PC-9 (cell line): Measurements from ENCODE around the gene EXTL1. TPM values are rescaled to one million over a fixed set of nuclear protein-coding genes. Genes with fewer than 3 reads are reported as not detected.

Source experiments
- BruUV-seq: library from RNA; stranded (reverse); fragments of 400-500 nt; replicated peaks from 2 replicates; lab custom pipeline; 2021; lab: Mats Ljungman, UMichigan
- CTCF ChIA-PET: fragments of 300-600 bp; sonication (Branson Sonifier 250); formaldehyde crosslinking; loops from one replicate; lab custom pipeline; 2022; ENCODE audit warnings: antibody characterized with exemption; lab: Charles Lee
- POLR2A ChIA-PET: fragments of 300-600 bp; sonication (Branson Sonifier 250); formaldehyde crosslinking; loops from one replicate; lab custom pipeline; 2022; ENCODE audit warnings: antibody characterized with exemption; ENCODE audit not compliant: unreplicated experiment; lab: Charles Lee
- DNase-seq, 2 experiments: peaks; one replicate each; pipeline versions ENCODE4 v3.0.0 to v3.0.0-alpha.2; 2015 to 2022; ENCODE audit warnings: mixed read lengths in 1 of 2
- H2AFZ ChIP-seq: fragments of 200-600 bp; sonication (generic); 2 replicates; pipeline ENCODE4 v1.8.1; 2017; ENCODE audit warnings: antibody characterized with exemption
- H3F3A ChIP-seq: fragments of 200-600 bp; sonication (generic); 2 replicates; pipeline ENCODE4 v1.8.1; 2017; ENCODE audit warnings: antibody characterized with exemption, mild to moderate bottlenecking, low read depth; ENCODE audit not compliant: insufficient read depth
- H3K27ac ChIP-seq: fragments of 200-600 bp; sonication (generic); 2 replicates; pipeline ENCODE4 v1.6.1; 2016; ENCODE audit warnings: mixed run types
- H3K27me3 ChIP-seq: fragments of 200-600 bp; sonication (generic); 2 replicates; pipeline ENCODE4 v1.6.1; 2016; ENCODE audit warnings: low read depth, mixed run types; ENCODE audit not compliant: insufficient read depth
- H3K36me3 ChIP-seq: fragments of 200-600 bp; sonication (generic); 2 replicates; pipeline ENCODE4 v1.6.1; 2016; ENCODE audit warnings: low read depth, mixed run types
- H3K4me1 ChIP-seq: fragments of 200-600 bp; sonication (generic); replicated peaks from 2 replicates; pipeline ENCODE4 v1.6.1; 2016; ENCODE audit warnings: mixed run types; ENCODE audit not compliant: insufficient read depth
- H3K4me2 ChIP-seq: fragments of 200-600 bp; sonication (generic); 2 replicates; pipeline ENCODE4 v1.6.1; 2017; ENCODE audit warnings: mixed run types
- H3K4me3 ChIP-seq: fragments of 200-600 bp; sonication (generic); 2 replicates; pipeline ENCODE4 v1.6.1; 2016; ENCODE audit warnings: mixed run types
- H3K79me2 ChIP-seq: fragments of 200-600 bp; sonication (generic); 2 replicates; pipeline ENCODE4 v1.6.1; 2017; ENCODE audit warnings: low read depth, mixed run types
- H3K9me2 ChIP-seq: fragments of 200-600 bp; sonication (generic); 2 replicates; pipeline ENCODE4 v1.8.1; 2017; ENCODE audit warnings: mild to moderate bottlenecking; ENCODE audit not compliant: insufficient read depth
- H3K9me3 ChIP-seq: fragments of 200-600 bp; sonication (generic); 2 replicates; pipeline ENCODE4 v1.8.1; 2016; ENCODE audit warnings: low read depth; ENCODE audit not compliant: insufficient read depth
- H4K20me1 ChIP-seq: fragments of 200-600 bp; sonication (generic); 2 replicates; pipeline ENCODE4 v1.8.1; 2017; ENCODE audit not compliant: insufficient read depth
- EZH2 ChIP-seq: fragments of 200-600 bp; sonication (generic); IDR thresholded peaks from 2 replicates; pipeline ENCODE4 v1.8.0; 2017; ENCODE audit warnings: antibody characterized with exemption, low read depth
- intact Hi-C: fragments of 100-400 bp; cut with micrococcal nuclease; formaldehyde crosslinking; loops from one replicate; pipeline ENCODE4 v1.10.0; 2022; ENCODE audit not compliant: unreplicated experiment
- total RNA-seq: library from RNA; stranded (reverse); gene quantifications from 2 replicates; pipeline ENCODE4 v1.2.3, GENCODE V29; 2021
- TF ChIP-seq, protein P1 (sequence below): fragments of 200-600 bp; sonication (generic); conservative IDR thresholded peaks from 2 replicates; pipeline ENCODE4 v1.6.1; 2017; ENCODE audit warnings: mixed run types, antibody characterized with exemption, mild to moderate bottlenecking, moderate library complexity

EXTL1 gene
- total RNA-seq, 1 experiment from 2014 or later, result 0.13 TPM

DNA sequence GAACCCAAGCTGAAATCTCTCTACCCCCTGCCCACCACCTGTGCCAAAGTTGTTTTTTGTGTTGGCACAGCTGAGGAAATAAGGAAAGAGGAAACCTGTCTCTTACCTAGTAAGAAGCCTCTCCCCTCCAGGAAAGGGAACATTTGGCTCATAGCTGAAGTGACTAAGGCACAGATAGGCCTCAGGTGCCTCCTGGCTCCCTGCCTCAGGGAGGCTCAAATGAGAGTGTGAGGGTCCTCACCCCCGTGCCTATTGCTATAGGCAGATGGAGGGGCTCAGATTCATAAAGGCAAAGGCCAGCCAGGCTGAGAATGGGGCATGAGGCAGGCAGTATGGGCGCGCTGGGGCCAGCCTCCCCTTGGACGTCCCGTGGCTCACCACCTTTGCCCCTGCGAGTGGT is 16.9 kb downstream of the EXTL1 start:
- Histone ChIP-seq H3K9me3 (no peaks in the 10 kb centered on the region), H3K4me2 (no peak overlapping the region), H3K79me2 (no peaks in the 10 kb centered on the region), H3K4me3 (no peak overlapping the region), H2AFZ (no peak overlapping the region), H3K9me2 (no peaks in the 10 kb centered on the region), H3K4me1 (peaks cover 9% of the 10 kb centered on the region), H3K36me3 (no peaks in the 10 kb centered on the region), H4K20me1 (no peaks in the 10 kb centered on the region), H3F3A (no peaks in the 10 kb centered on the region), H3K27me3 (no peaks in the 10 kb centered on the region), H3K27ac (no peak overlapping the region)
- TF ChIP-seq EZH2, result no peak
- ChIA-PET CTCF (no interaction called here), POLR2A (interaction anchor here (0.6 kb wide), 1 partner anchor 394 kb away, joined by 4 read pairs; no protein-coding TSS in a partner anchor)
- no TSS peak for BruUV-seq
- intact Hi-C loops, result loop anchor here (5.0 kb wide), 3 partner anchors 124 to 284 kb away; no protein-coding TSS in a partner anchor
- no peak for DNase-seq

DNA sequence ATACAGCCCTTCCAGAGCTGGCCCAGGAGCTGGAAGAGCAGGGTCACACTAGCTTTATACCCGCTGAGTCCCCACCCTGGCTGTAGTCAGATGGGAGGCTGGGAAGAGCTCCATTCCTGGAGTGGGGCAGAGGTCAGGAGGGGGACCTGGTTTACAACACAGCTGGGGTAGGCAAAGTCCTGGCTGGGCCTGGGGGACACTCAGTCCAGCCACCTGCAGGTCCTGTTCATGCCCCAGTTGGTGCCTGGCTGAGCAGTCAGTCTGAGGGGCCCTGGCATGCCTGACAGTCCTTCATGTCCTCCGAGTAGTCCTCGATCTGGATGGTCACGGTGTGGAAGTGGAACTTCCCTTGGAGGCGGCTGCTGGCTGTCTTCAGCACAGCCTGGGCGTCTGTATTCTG is 17.3 kb downstream of the EXTL1 start:
- peaks cover 9% of the 10 kb centered on the region for H3K4me1 ChIP-seq
- H3K27ac ChIP-seq, result no peak overlapping the region
- no peak overlapping the region for H3K4me3 ChIP-seq
- H2AFZ ChIP-seq, result no peak overlapping the region
- no TSS peak for BruUV-seq
- H4K20me1 ChIP-seq, result no peaks in the 10 kb centered on the region
- H3F3A ChIP-seq, result no peaks in the 10 kb centered on the region
- H3K4me2 ChIP-seq, result no peak overlapping the region
- no peak for DNase-seq
- ChIA-PET CTCF (interaction anchor here (0.6 to 0.7 kb wide), 2 partner anchors 48 to 360 kb away, joined by 3 to 11 read pairs; no protein-coding TSS in a partner anchor), POLR2A (interaction anchor here (0.6 kb wide), 1 partner anchor 394 kb away, joined by 4 read pairs; no protein-coding TSS in a partner anchor)
- no peaks in the 10 kb centered on the region for H3K36me3 ChIP-seq
- H3K9me2 ChIP-seq, result no peaks in the 10 kb centered on the region
- no peaks in the 10 kb centered on the region for H3K79me2 ChIP-seq
- TF ChIP-seq EZH2, result no peak
- TF ChIP-seq, protein P1, sequence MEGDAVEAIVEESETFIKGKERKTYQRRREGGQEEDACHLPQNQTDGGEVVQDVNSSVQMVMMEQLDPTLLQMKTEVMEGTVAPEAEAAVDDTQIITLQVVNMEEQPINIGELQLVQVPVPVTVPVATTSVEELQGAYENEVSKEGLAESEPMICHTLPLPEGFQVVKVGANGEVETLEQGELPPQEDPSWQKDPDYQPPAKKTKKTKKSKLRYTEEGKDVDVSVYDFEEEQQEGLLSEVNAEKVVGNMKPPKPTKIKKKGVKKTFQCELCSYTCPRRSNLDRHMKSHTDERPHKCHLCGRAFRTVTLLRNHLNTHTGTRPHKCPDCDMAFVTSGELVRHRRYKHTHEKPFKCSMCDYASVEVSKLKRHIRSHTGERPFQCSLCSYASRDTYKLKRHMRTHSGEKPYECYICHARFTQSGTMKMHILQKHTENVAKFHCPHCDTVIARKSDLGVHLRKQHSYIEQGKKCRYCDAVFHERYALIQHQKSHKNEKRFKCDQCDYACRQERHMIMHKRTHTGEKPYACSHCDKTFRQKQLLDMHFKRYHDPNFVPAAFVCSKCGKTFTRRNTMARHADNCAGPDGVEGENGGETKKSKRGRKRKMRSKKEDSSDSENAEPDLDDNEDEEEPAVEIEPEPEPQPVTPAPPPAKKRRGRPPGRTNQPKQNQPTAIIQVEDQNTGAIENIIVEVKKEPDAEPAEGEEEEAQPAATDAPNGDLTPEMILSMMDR, result no peak
- H3K9me3 ChIP-seq, result no peaks in the 10 kb centered on the region
- intact Hi-C loops, result loop anchor here (5.0 kb wide), 3 partner anchors 123 to 283 kb away; no protein-coding TSS in a partner anchor
- H3K27me3 ChIP-seq, result no peaks in the 10 kb centered on the region

DNA sequence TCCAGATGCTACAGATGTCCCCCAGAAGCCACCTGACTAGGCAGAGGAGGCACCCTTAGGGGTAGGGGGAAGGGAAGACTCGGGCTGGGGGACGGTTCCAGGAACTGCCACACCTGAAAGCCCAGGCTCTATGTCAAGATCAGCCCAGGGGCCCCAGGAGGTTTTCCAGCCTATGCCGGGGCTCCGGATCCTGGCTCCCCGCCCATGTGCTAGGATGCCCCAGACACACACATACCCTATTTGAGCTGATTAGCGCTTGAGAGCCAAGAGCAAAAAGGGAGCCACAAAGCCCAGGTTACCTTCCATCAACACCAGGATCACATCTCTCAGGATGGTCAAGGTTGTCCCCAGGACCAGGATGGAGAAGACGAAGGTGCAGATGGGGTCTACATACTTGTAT is 19.8 kb downstream of the EXTL1 start:
- H3K36me3 ChIP-seq, result no peaks in the 10 kb centered on the region
- peaks cover 6% of the 10 kb centered on the region for H3K4me1 ChIP-seq
- BruUV-seq, result no TSS peak
- H3K9me3 ChIP-seq, result no peaks in the 10 kb centered on the region
- no peaks in the 10 kb centered on the region for H3K79me2 ChIP-seq
- no peak for DNase-seq
- H3K4me2 ChIP-seq, result no peak overlapping the region
- no peaks in the 10 kb centered on the region for H4K20me1 ChIP-seq
- H3K9me2 ChIP-seq, result no peaks in the 10 kb centered on the region
- ChIA-PET CTCF (interaction anchor here (0.6 kb wide), 1 partner anchor 258 kb away, joined by 3 read pairs; no protein-coding TSS in a partner anchor), POLR2A (no interaction called here)
- no peaks in the 10 kb centered on the region for H3F3A ChIP-seq
- TF ChIP-seq EZH2, result no peak
- TF ChIP-seq, protein P1, result no peak
- H3K27ac ChIP-seq, result no peak overlapping the region
- H3K4me3 ChIP-seq, result no peak overlapping the region
- no peak overlapping the region for H2AFZ ChIP-seq
- H3K27me3 ChIP-seq, result peaks cover 5% of the 10 kb centered on the region; the same call in 1 of the 2 replicates
- intact Hi-C loops, result no loop called here
